H1 (cell line): ENCODE data around the gene OBSL1. TPM values are rescaled to one million over a fixed set of nuclear protein-coding genes. Genes with fewer than 3 reads are reported as not detected.

Experiments used
- CTCF ChIA-PET: fragments of 300-600 bp; sonication (Branson Sonifier 250); formaldehyde crosslinking; loops from one replicate; lab custom pipeline; 2021; ENCODE audit not compliant: partially characterized antibody; lab: Charles Lee
- POLR2A ChIA-PET: fragments of 300-600 bp; sonication (Branson Sonifier 250); formaldehyde crosslinking; loops from one replicate; lab custom pipeline; 2021; ENCODE audit warnings: inconsistent platforms; ENCODE audit not compliant: partially characterized antibody; lab: Charles Lee
- DNase-seq, 2 experiments: peaks; one replicate each; pipeline versions ENCODE4 v3.0.0 to v3.0.0-alpha.2; 2010 to 2022; ENCODE audit warnings: low spot score in 2 of 2, low read depth in 1 of 2, mixed read lengths in 1 of 2
- FAIRE-seq: peaks from 2 replicates; lab custom pipeline; 2011; peaks lifted over from hg19 to GRCh38; lab: Jason Lieb, UNC
- H2AFZ ChIP-seq: 2 replicates; pipeline ENCODE4 v1.8.1; 2012; ENCODE audit warnings: low read length, inconsistent platforms
- H2AK5ac ChIP-seq: 2 replicates; pipeline ENCODE4 v1.6.1; 2013; ENCODE audit warnings: low read depth, low read length
- H2BK120ac ChIP-seq: replicated peaks from 2 replicates; pipeline ENCODE3; 2013; ENCODE audit warnings: low read depth, low read length, inconsistent platforms
- H2BK12ac ChIP-seq: 2 replicates; pipeline ENCODE4 v1.6.1; 2013; ENCODE audit warnings: low read depth, low read length
- H2BK15ac ChIP-seq: 2 replicates; pipeline ENCODE4 v1.6.1; 2013; ENCODE audit warnings: low read length
- H2BK20ac ChIP-seq: 2 replicates; pipeline ENCODE4 v1.6.1; 2013; ENCODE audit warnings: low read length
- H2BK5ac ChIP-seq: 2 replicates; pipeline ENCODE4 v1.6.1; 2013; ENCODE audit warnings: low read depth, low read length
- H3K14ac ChIP-seq: 2 replicates; pipeline ENCODE4 v1.6.1; 2013; ENCODE audit warnings: inconsistent platforms; ENCODE audit not compliant: insufficient read length
- H3K18ac ChIP-seq: 2 replicates; pipeline ENCODE4 v1.6.1; 2013; ENCODE audit warnings: low read length; ENCODE audit errors: extremely low read depth
- H3K23ac ChIP-seq: 2 replicates; pipeline ENCODE4 v1.6.1; 2013; ENCODE audit warnings: inconsistent platforms; ENCODE audit not compliant: insufficient read length
- H3K23me2 ChIP-seq: 2 replicates; pipeline ENCODE4 v1.6.1; 2013; ENCODE audit warnings: low read depth, low read length
- H3K27ac ChIP-seq: 2 replicates; pipeline ENCODE4 v1.6.1; 2011; ENCODE audit warnings: low read depth, low read length, inconsistent platforms
- H3K27me3 ChIP-seq, 4 experiments: replicated peaks in 1 of 4; 1 replicate in 1 of 4; 2 replicates in 3 of 4; pipeline versions ENCODE4 v1.6.1 to v1.8.1; 2011 to 2013; ENCODE audit warnings: low read length in 3 of 4, mild to moderate bottlenecking in 3 of 4, inconsistent platforms in 2 of 4, mixed read lengths in 2 of 4, moderate library complexity in 1 of 4; ENCODE audit not compliant: control insufficient read depth in 3 of 4, insufficient read depth in 3 of 4; ENCODE audit errors: extremely low read depth in 1 of 4
- H3K36me3 ChIP-seq, 4 experiments: 2 replicates each; pipeline versions ENCODE4 v1.6.1 to v1.8.1; 2011 to 2013; ENCODE audit warnings: mild to moderate bottlenecking in 4 of 4, low read length in 3 of 4, moderate library complexity in 2 of 4, control low read depth in 1 of 4, inconsistent platforms in 1 of 4; ENCODE audit not compliant: insufficient read depth in 4 of 4, control insufficient read depth in 2 of 4
- H3K4ac ChIP-seq: replicated peaks from 2 replicates; pipeline ENCODE3; 2013; ENCODE audit warnings: low read length, low read depth, mixed read lengths, inconsistent platforms; ENCODE audit not compliant: insufficient read length
- H3K4me1 ChIP-seq, 4 experiments: replicated peaks in 1 of 4; 1 replicate in 1 of 4; 2 replicates in 3 of 4; pipeline versions ENCODE4 v1.6.1 to v1.8.1; 2011 to 2013; ENCODE audit warnings: low read length in 3 of 4, inconsistent platforms in 2 of 4, mixed read lengths in 1 of 4; ENCODE audit not compliant: insufficient read depth in 4 of 4, control insufficient read depth in 3 of 4
- H3K4me2 ChIP-seq, 2 experiments: 2 replicates each; pipeline versions ENCODE4 v1.6.1 to v1.8.1; 2011 to 2013; ENCODE audit warnings: low read depth in 2 of 2, low read length in 2 of 2, control low read depth in 1 of 2, inconsistent platforms in 1 of 2, mild to moderate bottlenecking in 1 of 2; ENCODE audit not compliant: insufficient read depth in 1 of 2
- H3K4me3 ChIP-seq, 4 experiments: fragments of 200-600, 300-600 bp in 1 of 4; sonication (generic), shearing (Covaris generic), sonication (Bioruptor Twin) in 1 of 4; 2 replicates each; pipeline versions ENCODE4 v1.5.1 to v1.8.1; 2011 to 2016; ENCODE audit warnings: low read length in 4 of 4, low read depth in 3 of 4, control low read depth in 2 of 4, inconsistent platforms in 2 of 4, mild to moderate bottlenecking in 2 of 4, mixed read lengths in 1 of 4, moderate library complexity in 1 of 4; ENCODE audit not compliant: insufficient read depth in 2 of 4; ENCODE audit errors: extremely low read depth in 1 of 4
- H3K56ac ChIP-seq: replicated peaks from 2 replicates; pipeline ENCODE3; 2013; ENCODE audit warnings: low read depth, mild to moderate bottlenecking, mixed read lengths, low read length, inconsistent platforms; ENCODE audit not compliant: insufficient read length
- H3K79me1 ChIP-seq: 2 replicates; pipeline ENCODE4 v1.6.1; 2013; ENCODE audit warnings: low read depth, low read length, control low read depth
- H3K79me2 ChIP-seq, 2 experiments: 2 replicates each; pipeline versions ENCODE4 v1.6.1 to v1.8.1; 2012 to 2013; ENCODE audit warnings: low read length in 2 of 2, mild to moderate bottlenecking in 2 of 2, inconsistent platforms in 1 of 2; ENCODE audit not compliant: insufficient read depth in 2 of 2, control insufficient read depth in 1 of 2
- H3K9ac ChIP-seq, 4 experiments: replicated peaks in 1 of 4; 1 replicate in 1 of 4; 2 replicates in 3 of 4; pipeline versions ENCODE4 v1.6.1 to v1.8.1; 2011 to 2013; ENCODE audit warnings: low read depth in 3 of 4, low read length in 3 of 4, control low read depth in 2 of 4, mild to moderate bottlenecking in 2 of 4, moderate library complexity in 2 of 4, inconsistent platforms in 1 of 4; ENCODE audit errors: extremely low read depth in 1 of 4
- H3K9me3 ChIP-seq, 2 experiments: 2 replicates each; pipeline versions ENCODE4 v1.6.1 to v1.8.1; 2012 to 2013; ENCODE audit warnings: mild to moderate bottlenecking in 2 of 2, moderate library complexity in 2 of 2, control low read depth in 1 of 2, inconsistent platforms in 1 of 2, low read depth in 1 of 2, low read length in 1 of 2, mixed read lengths in 1 of 2; ENCODE audit not compliant: insufficient read depth in 2 of 2
- H4K20me1 ChIP-seq, 2 experiments: replicated peaks in 1 of 2; 2 replicates each; pipeline versions ENCODE3 to v1.8.1; 2011 to 2013; ENCODE audit warnings: inconsistent platforms in 2 of 2, low read length in 2 of 2, mild to moderate bottlenecking in 1 of 2; ENCODE audit not compliant: insufficient read depth in 2 of 2, control insufficient read depth in 1 of 2
- H4K5ac ChIP-seq: 2 replicates; pipeline ENCODE4 v1.6.1; 2013; ENCODE audit warnings: low read length, low read depth, mixed read lengths, inconsistent platforms; ENCODE audit not compliant: insufficient read length
- H4K8ac ChIP-seq: 2 replicates; pipeline ENCODE4 v1.8.0; 2013; ENCODE audit warnings: mild to moderate bottlenecking, moderate library complexity, low read length, inconsistent platforms; ENCODE audit not compliant: insufficient read depth; ENCODE audit errors: extremely low read depth
- H4K91ac ChIP-seq: replicated peaks from 2 replicates; pipeline ENCODE3; 2013; ENCODE audit warnings: low read length, mixed read lengths, inconsistent platforms; ENCODE audit not compliant: insufficient read length
- ATF2 ChIP-seq: IDR thresholded peaks from 2 replicates; pipeline ENCODE4 v1.6.1; 2012; ENCODE audit warnings: low read length, inconsistent platforms
- CHD2 ChIP-seq: IDR thresholded peaks from 2 replicates; pipeline ENCODE4 v1.6.1; 2012; ENCODE audit warnings: low read length, improper control_type of control experiment
- CREB1 ChIP-seq: IDR thresholded peaks from 2 replicates; pipeline ENCODE4 v1.6.1; 2012; ENCODE audit warnings: inconsistent platforms
- EP300 ChIP-seq, 2 experiments: IDR thresholded peaks; 1 replicate in 1 of 2; 2 replicates in 1 of 2; pipeline ENCODE4 v1.6.1; 2011 to 2012; ENCODE audit warnings: low read depth in 2 of 2, low read length in 2 of 2, mild to moderate bottlenecking in 2 of 2, borderline replicate concordance in 1 of 2, inconsistent platforms in 1 of 2, moderate library complexity in 1 of 2
- GTF2F1 ChIP-seq: IDR thresholded peaks from 2 replicates; pipeline ENCODE4 v1.6.1; 2012; ENCODE audit warnings: low read depth, low read length, improper control_type of control experiment, borderline replicate concordance
- HDAC6 ChIP-seq: IDR thresholded peaks from one replicate; pipeline ENCODE4 v1.7.1; 2012; ENCODE audit warnings: low read depth, mild to moderate bottlenecking, inconsistent platforms, low read length, moderate library complexity
- KDM1A ChIP-seq: fragments of 200-600, 300-600 bp; sonication (generic); IDR thresholded peaks from 2 replicates; pipeline ENCODE4 v1.7.1; 2016; ENCODE audit warnings: mild to moderate bottlenecking, low read length, borderline replicate concordance
- RAD21 ChIP-seq, 2 experiments: IDR thresholded peaks in 1 of 2; conservative IDR thresholded peaks in 1 of 2; 2 replicates each; pipeline ENCODE4 v1.6.1; 2011; ENCODE audit warnings: low read depth in 2 of 2, low read length in 2 of 2, improper control_type of control experiment in 1 of 2, inconsistent platforms in 1 of 2, mild to moderate bottlenecking in 1 of 2, moderate library complexity in 1 of 2
- SP1 ChIP-seq: IDR thresholded peaks from 2 replicates; pipeline ENCODE4 v1.6.1; 2011; ENCODE audit warnings: low read depth, low read length
- ZNF274 ChIP-seq: IDR thresholded peaks from 2 replicates; pipeline ENCODE4 v1.7.0; 2012; ENCODE audit warnings: low read length, borderline replicate concordance; ENCODE audit errors: extremely low read depth
- WGBS, 2 experiments: shearing (Covaris generic) in 1 of 2; methylation state at CpG; one replicate each; pipeline versions ENCODE4 v1.1.6 to v1.1.7; 2013 to 2015; ENCODE audit warnings: low lambda C conversion rate in 2 of 2, mixed read lengths in 2 of 2, inconsistent platforms in 1 of 2, low coverage in 1 of 2, missing lambda C conversion rate in 1 of 2; ENCODE audit not compliant: insufficient replicate concordance in 2 of 2, insufficient coverage in 1 of 2, insufficient read length in 1 of 2; ENCODE audit errors: extremely low coverage in 1 of 2, missing lambda C conversion rate in 1 of 2; 5-methylcytosine and 5-hydroxymethylcytosine counted together
- polyA plus RNA-seq, 7 experiments: library from polyadenylated mRNA; depleted of rRNA in 3 of 7; stranded (reverse) in 5 of 7; unstranded in 2 of 7; fragments of >200 nt in 5 of 7; fragments of 200-250 nt in 2 of 7; gene quantifications; 1 replicate in 5 of 7; 2 replicates in 1 of 7; 4 replicates in 1 of 7; pipeline versions ENCODE4 v1.2.1 to v1.2.3, GENCODE V29; 2011 to 2013; ENCODE audit warnings: missing spikeins in 2 of 7, mixed read lengths in 2 of 7
- total RNA-seq: library from RNA; stranded (reverse); fragmentation: NEBNext Ultra II Directional; extraction: Animal tissue kit (Norgen Biotek cat#: 25700); gene quantifications from 2 replicates; pipeline ENCODE4 v1.2.1, GENCODE V29; 2021

Gene OBSL1
- total and polyA plus RNA-seq, 2 of the 8 experiments (the other 6 are each of a cell fraction or from before 2014, with no cell fraction given), result 116 to 127 TPM

- no peak overlapping the region for H2AFZ ChIP-seq
- no peaks in the 10 kb centered on the region for H3K79me2 ChIP-seq
- H3K36me3 ChIP-seq, result peaks cover 0 to 7% (median 0%) of the 10 kb centered on the region in 4 experiments; a peak in 2 of 8 replicates
- H2BK12ac ChIP-seq, result peak overlapping the region; percentile 95; the same call in 1 of the 2 replicates
- no peak overlapping the region for H4K5ac ChIP-seq
- H3K4me3 ChIP-seq, result no peak overlapping the region
- peaks cover 6% of the 10 kb centered on the region for H3K23me2 ChIP-seq
- H3K9ac ChIP-seq, result no peak overlapping the region
- no peaks in the 10 kb centered on the region for H3K9me3 ChIP-seq
- peaks cover 4 to 45% (median 35%) of the 10 kb centered on the region in 4 experiments for H3K4me1 ChIP-seq
- CTCF ChIA-PET, result interaction anchor here (4.8 to 113.1 kb wide), 4 partner anchors 19 to 102 kb away, joined by 40 to 7248 read pairs (median 188); partner anchors contain the start of genes DES, GMPPA and SPEG
- peak overlapping the region; percentile 83; the same call in 1 of the 2 replicates for H2BK20ac ChIP-seq
- H4K8ac ChIP-seq, result no peak overlapping the region
- 88% methylated on average over 6 of the region's 9 CpGs; no CpG with 5 or more reads in 1 of the 2 experiments for WGBS, 2 experiments
- H3K14ac ChIP-seq, result no peak overlapping the region
- no peaks in the 10 kb centered on the region for H4K20me1 ChIP-seq
- no peak overlapping the region for H3K23ac ChIP-seq
- H4K91ac ChIP-seq, result peak overlapping the region; percentile 39
- POLR2A ChIA-PET, result interaction anchor here (0.6 to 11.0 kb wide), 6 partner anchors 14 to 70 kb away, joined by 3 to 216 read pairs (median 4); partner anchors contain the start of genes GMPPA and SPEG
- 0 out of 7 replicates have a peak, but pooled peaks cover 0 to 3% (median 0%) of the 10 kb centered on the region in 4 experiments for H3K27me3 ChIP-seq
- no peak overlapping the region for H2BK120ac ChIP-seq
- no peaks in the 10 kb centered on the region; the same call in 1 of the 2 replicates for H3K79me1 ChIP-seq
- DNase-seq (no peak), FAIRE-seq (no peak)
- no peak overlapping the region for H3K4ac ChIP-seq
- 0 out of 2 replicates have a peak overlapping the region, but pooled peaks have one; percentile 76 for H2AK5ac ChIP-seq
- peak overlapping the region; percentile 99; the same call in 1 of the 2 replicates for H2BK5ac ChIP-seq
- H3K56ac ChIP-seq, result no peak overlapping the region
- H3K4me2 ChIP-seq, result no peak overlapping the region
- no peak overlapping the region for H3K27ac ChIP-seq
- H3K18ac ChIP-seq, result peak overlapping the region; percentile 93; the same call in 1 of the 2 replicates
- H2BK15ac ChIP-seq, result no peak overlapping the region; the same call in 1 of the 2 replicates
- TF ChIP-seq SP1 (no peak), CREB1 (no peak), ATF2 (no peak), HDAC6 (no peak), EP300 (IDR thresholded peaks at IDR 0.05; ENCODE audit: borderline replicate concordance in 1 of 2, low read depth in 2 of 2, low read length in 2 of 2) (no peak), RAD21 (IDR thresholded peaks at IDR 0.05 in 1 of 2, conservative IDR thresholded peaks at IDR 0.05 in 1 of 2; ENCODE audit: low read depth in 2 of 2, low read length in 2 of 2) (no peak), GTF2F1 (no peak), ZNF274 (no peak), CHD2 (no peak), KDM1A (no peak)
Measured at GRCh38 chr2:219505585-219505984, 65.8 kb downstream of the OBSL1 start.
